CD4-positive, alpha-beta T cell treated with Interleukin-10 for 1 hour (primary cell): Measurements from ENCODE around the gene STK32C.

Experiments used
- DNase-seq: peaks from one replicate; pipeline ENCODE4 v3.0.0-alpha.2; 2020

The STK32C gene

DNA sequence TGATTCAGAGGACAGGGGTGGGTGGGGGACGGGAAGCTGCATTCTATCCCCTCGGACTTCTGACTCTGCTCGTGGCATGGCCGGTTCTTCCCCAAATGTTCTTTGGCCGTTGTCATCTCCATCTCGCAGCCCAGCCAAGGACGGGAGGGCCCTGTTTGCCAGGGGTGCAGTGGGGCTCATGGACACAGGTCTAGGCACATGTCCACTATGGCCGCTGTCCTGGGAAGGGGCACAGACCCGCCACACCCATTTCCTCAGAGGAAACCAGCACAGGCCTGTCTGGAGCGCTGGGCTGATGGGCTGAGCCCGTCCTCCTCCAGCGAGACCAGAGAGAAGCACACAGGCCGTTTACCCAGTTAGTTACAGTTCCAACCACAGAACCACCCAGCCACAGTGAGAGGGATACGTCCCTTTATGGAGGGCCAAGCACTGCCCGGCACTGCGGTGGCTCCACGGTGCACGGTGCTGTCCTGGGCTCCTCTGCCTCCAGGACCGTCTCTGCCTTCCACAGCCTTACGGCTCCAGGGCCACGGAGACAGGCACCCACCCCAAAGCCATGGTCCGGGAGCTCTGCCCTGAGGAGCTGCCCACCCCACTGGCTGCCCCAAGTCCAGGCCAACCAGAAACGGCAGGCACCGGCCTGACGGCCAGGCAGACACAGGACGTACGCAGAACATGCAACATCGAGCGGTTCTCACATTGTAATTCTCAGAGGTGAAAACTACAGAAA lies 100.8 kb downstream of the STK32C start:
- DNase-seq: no peak

DNA sequence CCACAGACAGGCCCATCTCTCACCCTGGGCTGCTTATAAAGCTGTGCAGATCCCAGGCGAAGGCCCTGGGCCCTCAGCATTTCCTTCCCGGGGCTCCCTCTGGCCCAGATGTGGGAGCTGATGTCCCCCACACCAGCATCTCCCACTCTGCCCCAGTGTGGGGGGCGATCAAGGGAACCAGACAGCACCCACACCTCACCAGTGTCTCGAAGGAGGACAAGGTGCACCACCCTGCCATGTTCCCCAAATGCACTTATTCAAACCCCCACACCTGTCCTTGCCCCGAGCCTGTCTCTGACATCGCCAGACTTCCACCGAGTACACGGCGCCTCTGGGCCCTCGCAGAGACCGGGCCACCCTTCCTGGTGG lies 101.4 kb downstream of the STK32C start:
- DNase-seq: no peak

DNA sequence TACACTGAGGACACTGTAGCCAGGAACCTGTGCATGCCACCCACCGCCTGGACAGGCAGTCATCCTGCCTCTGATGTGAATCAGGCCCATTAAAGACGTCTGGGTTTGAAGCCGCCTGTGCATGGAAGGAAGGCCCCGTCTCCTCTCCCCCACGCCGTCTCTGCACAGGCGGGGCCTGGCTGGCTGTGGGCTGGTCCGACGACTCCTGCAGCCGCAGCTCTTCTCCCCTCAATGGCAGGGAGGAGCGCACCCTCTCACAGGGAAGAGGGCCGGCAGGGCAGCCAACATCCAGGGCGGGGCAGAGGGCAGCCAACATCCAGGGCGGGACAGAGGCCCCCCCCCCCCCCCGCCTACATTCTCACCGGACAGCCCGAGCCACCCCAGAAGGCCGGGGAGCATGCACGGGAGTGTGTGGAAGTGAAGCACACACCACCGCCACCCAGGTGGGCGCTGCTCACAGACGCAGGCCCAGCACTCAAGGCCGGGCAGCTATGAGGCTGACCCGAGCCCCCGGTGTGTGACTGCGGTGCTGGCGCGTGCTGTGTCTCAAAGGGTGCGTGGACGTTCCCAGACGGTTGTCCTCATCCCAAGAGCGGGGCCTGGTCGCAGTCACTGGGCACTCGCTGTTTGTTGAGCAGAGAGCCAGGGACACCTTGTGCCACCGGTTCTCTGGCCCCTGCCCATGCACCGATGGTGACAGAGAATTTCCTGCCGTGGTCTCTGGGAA lies 101.9 kb downstream of the STK32C start:
- DNase-seq: no peak

DNA sequence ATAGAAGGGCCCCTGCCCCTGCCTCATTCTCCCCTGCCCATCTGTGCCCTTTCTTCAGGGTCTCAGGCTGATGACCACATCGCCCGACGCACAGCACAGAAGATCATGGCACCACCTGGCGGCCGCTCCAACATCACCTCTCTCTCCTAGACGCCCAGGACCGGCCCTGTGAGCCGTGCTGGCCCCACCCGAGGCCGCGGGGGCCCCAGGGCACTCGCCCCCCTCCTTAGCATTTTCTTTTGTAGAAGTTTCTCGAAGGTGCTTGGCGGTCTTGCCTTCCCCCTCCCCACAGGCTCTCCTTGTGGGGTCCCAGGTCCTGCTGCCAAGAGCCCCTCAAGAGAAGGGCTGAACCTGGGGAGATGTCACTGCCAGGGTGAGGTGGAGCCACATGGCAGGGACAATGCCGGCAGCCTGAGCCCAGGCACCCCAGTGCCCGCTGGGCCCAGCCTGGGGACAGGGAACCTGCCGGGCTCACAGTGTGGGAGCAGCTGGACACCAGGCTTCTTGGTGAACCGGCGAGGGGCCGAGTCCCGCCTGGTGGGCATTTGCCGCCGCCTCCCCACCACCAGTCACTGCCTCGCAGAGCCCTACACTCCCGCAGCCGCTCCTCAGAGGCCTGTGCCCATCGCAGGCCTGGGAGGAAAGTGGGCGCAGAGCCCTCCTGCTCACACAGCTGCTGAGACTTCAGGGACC lies 102.8 kb downstream of the STK32C start:
- no peak for DNase-seq

DNA sequence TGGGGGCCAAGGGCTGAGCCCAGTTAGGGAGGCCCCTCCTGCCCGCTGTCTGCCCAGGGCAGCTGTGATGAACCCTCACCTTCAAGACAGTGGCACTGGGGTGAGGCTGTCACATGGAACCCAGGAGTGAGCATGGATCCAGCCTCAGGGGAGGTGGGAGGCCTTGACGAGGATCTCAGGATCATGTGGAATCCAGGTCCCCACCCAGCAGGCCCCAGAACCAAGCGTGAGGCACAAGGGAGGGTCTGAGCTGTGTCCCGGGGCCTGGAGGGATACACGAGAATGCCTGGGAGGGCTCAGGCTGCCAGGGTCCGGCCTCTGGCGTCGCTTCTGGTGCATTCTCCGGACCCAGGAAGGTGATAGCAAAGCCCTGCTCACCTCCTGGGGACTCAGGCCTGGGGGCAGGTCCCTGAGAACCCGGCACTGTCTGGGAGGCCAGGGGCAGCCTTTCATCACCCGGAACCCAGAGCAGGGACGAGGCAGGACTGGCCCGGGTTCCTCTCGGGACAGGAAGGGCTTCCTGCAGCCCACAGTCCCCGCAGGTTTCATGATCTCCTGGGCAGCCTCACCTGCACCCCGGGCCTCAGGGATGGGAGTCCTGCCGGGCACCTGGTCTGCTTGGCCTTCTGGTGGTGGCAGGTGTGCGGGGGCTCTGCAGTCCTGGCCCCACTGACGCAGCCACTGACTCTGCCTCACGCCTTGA lies 103.5 kb downstream of the STK32C start:
- no peak for DNase-seq

DNA sequence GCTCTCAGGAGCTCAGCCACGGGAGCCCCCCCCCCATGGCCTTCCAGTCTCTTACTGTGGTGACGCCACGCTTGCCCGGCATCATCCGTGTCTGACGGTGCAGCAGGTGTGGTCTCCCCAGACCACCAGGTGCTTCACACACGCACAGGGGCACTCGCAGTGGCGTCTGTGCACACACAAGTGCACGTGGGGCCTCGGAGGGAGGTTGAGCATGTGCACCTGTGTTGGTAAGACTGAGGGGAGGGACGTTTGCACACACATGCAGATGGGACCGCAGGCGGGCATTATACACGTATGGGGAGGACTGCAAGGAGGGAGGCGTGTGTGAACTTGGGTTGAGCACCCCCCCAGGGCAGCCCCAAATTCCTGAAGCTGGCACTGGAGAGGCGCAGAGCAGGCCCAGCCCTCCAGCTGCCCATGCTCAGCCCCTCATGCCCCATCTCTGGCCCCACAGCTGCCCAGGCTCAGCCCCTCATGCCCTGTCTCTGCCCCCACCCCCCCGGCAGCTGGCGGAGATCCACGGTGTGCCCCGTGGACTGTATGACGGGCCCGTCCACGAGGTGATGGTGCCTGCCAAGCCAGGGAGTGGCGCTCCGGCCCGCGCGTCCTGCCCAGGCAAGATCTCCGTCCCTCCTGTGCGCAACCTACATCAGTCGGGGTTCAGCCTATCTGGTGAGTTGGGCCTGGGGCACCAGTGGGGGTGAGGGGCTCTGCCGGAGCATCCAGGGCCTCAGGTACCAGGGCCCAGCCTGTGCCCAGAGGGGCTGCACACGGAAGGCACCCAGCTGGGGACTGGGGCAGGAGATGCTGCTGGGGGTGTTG lies 104.3 kb downstream of the STK32C start:
- no peak for DNase-seq

DNA sequence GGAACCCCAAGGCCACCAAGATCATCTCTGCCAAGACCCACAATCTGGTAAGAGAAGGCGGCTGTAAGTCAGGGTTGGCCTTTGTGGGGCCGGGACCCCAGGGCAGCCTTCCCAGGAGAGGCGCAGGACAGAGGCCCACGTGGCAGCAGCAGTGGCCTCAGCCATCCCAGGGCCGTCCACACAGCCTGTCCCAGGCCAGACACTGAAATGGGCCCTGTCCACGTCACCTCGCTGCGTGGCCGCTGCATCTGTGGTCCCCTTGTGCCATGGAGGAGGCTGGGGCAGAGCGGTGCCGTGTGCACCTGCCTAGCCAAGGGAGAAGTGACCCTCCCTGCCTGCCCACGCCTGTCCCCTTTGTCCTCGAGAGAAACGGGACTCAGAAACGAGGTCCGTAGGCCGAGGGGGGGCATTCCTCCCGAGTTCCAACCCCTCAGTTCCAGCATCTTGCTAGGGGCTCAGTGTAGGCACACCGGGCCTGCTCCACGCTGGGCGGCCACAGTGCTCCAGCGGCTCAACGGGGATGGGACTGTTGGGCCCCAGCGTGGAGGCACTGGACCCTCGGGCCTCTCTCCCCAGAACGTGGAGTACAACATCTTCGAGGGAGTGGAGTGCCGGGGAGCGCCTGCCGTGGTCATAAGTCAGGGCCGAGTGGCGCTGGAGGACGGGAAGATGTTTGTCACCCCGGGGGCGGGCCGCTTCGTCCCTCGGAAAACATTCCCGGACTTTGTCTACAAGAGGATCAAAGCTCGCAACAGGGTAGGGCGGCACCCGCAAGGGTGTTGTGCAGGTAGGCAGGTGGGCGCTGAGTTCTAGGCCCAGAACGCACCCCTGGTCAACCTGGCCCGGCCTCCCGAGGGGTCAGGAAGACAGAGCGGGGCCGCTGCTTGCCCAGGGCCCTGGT lies 105.4 kb downstream of the STK32C start:
- no peak for DNase-seq

DNA sequence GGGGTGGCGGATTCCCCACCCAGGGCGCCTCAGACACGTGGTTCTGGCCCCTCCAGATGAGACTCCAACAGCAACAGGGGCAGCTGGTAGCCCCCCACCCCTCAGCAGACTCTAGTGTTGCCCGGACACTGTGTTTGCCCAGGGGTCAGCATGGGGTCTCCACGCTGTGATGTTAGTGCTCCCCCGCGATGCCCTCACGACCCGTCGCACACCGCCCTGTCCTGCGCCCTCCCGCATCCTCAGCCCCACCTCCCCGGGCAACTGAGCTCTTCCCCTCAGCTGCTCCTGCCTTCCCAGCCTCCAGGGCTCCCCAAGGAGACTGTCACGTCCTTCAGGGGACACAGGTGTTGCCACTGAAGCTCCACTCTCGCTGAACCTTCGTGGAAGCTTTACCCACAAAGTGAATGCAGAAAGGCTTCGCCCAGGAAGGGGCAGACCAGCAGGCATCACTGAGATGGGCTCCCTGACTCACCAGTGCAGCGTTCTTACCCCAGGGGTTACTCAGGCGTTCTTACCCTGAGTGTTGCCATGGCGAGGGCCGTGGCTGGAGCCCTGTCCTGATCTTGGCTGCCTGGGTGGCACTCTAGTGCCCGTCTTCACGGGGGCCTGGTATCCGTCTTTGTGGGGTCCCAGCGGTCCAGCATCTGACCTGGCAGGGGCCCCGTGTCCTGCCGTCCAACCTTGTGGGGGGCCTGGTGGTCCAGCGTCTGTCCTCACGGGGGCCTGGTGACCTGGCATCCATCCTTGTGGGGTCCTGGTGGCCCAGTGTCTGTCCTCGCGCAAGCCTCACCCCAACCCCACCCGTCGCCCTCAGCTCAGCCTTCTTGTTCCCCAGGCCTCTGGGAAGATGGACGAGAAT lies 106.4 kb downstream of the STK32C start:
- no peak for DNase-seq

DNA sequence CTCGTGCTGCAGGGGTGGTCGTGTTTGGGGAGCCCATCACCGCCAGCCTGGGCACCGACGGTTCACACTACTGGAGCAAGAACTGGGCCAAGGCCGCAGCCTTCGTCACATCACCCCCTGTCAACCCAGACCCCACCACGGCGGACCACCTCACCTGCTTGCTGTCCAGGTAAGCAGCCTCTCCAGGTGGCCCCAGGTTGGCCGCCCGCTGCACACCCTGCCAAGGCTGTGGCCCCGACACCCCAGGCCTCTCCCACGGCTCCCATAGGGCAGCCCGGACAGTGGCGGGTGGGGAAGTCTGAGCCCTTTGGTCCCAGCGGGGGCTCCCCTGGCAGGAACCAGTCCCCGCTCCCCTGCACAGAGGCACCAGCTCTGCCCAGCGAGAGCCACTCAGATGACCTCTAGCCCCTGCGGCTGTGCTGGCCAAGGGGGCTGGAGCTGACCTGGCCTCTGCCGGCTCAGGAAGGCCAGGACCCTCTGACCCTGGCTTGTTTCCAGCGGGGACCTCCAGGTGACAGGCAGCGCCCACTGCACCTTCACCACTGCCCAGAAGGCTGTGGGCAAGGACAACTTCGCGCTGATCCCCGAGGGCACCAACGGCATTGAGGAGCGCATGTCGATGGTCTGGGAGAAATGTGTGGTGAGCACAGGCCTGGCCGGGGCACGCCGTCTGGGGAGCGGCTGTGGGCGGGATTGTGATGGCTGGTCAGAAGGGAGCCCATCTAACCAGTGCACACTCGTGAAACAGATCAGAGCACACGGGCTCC lies 107.2 kb downstream of the STK32C start:
- no peak for DNase-seq

DNA sequence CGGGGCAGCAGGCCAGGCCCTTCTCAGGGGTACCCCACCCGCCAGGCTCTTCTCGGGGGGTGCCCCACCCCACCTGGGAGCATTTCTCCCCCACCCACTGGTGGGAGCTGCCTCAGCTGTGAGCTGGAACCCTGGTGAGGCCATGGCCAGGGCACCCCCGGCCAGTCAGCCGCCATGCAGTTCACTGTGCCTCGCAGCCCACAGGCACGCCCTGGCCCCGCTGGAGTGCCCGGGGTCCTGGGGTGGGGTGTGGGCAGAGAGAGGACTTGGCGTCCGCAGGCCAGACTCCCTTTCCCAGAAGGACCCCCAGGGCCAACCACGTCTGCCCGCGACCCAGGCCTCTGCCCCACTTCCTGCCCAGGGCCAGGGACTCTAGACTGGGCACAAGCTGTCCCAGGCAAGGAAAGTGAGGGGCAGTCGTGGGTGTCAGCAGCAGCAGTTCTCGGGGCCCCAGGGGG lies 107.9 kb downstream of the STK32C start:
- no peak for DNase-seq

DNA sequence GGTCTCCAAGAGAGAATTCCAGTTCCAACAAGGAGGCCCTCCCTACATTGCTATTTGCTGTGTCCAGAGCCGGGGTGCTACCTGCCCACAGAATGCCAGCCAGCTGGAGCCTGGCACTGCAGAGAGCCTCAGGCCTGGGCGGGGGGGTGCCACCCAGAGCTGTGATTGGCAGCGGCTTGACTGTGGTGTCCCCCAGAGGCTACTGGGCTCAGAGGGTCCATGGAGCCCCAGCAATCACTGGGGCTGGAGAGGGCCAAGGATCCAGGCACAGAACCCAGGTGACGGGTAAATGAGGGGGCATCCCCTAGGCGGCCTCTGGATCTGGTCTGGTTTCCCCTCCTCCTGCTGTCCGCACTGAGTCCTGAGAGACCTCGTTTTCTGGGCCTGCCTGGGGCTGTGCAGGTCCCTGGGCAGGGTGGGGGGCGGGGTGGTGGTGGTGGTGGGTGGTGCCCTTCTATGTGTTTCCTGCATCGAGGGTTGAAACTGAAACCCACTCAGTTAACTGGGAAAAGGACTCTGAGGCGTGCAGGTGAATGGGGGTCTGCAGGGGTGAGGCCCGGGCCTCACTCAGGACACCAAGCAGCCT lies 108.4 kb downstream of the STK32C start:
- no peak for DNase-seq

DNA sequence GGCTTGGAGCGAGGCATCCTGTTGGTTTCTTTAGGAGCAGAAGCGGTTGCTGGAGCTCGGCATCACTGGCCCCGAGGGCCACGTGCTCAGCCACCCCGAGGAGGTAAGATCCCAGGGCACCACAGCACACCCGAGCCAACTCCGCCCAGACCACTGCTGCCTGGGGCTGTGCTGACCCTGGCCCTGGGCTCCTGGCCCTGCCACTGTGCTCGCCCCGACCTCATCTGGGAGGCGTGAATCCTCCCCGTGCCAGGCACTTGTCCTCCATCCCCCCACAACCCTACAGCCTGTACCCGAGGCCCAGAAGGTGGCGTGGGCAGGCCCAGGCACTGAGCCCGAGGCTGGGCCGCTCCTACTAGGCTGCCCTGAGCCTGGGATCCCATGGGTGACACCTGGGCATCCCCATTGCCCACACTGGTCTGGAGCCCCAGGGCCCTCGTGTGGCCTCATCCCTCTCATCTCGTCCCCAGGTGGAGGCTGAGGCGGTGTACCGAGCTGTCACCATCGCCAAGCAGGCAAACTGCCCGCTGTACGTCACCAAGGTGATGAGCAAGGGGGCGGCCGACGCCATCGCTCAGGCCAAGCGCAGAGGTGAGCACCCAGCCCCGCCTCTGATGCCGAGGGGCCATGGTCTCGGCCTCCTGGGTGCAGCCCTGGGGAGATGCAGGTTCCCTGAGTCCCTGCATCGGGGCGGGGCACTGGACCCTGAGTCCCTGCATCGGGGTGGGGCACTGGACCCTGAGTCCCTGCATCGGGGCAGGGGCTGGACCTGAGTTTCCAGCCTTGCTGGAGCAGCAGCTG lies 109.2 kb downstream of the STK32C start:
- DNase-seq: no peak

DNA sequence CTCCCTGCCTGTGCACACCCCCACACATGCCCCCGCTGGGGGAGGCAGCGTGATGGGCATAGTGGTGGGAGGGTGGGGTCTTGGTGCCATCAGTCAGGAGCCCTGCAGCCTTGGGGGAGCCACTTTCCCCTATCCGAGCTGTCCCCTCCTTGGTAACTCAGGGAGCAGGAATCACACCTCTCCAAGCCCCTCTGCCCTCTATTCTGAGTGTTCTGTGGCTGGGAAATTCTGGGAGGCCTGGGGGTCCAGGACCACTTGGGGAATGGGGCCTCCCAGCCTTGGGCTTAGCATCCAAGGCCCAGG lies 109.7 kb downstream of the STK32C start:
- no peak for DNase-seq

DNA sequence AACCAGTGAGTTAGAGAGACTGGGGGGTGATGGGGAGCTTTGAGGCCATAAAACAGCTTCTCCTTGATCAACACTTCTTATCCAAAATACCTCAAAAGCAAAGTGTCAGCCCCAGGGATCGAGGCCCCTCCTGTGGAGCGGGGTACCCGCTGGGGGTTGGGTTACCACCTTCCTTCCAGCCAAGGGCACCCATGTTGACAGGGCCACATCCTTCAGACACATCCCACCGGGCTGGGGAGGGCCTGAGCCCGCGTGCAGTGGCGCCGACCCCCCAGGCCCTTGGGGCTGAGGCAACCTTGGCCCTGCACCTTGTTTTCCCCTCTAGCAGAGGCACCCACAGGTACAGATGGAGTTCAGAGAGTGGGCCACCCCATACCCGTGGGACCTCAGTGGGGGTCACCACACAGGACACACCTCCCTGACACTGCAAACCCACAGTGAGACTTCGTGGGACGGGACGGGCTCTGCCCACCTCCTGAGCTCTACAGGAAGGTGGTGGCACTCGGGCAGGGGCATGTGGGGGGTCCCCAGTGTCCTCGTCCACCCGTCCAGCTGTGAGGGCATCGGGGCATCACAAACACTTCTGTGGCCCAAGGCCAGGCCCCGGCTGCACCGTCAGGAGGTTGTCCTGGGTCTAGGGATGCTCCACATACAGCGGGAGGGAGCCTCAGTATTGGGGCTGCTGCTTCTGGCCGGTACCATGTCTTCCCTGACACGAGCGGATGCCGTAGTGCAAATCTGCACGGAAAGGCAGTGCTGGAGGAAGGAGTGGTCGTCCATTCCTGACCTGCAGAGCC lies 110.3 kb downstream of the STK32C start:
- DNase-seq: no peak

DNA sequence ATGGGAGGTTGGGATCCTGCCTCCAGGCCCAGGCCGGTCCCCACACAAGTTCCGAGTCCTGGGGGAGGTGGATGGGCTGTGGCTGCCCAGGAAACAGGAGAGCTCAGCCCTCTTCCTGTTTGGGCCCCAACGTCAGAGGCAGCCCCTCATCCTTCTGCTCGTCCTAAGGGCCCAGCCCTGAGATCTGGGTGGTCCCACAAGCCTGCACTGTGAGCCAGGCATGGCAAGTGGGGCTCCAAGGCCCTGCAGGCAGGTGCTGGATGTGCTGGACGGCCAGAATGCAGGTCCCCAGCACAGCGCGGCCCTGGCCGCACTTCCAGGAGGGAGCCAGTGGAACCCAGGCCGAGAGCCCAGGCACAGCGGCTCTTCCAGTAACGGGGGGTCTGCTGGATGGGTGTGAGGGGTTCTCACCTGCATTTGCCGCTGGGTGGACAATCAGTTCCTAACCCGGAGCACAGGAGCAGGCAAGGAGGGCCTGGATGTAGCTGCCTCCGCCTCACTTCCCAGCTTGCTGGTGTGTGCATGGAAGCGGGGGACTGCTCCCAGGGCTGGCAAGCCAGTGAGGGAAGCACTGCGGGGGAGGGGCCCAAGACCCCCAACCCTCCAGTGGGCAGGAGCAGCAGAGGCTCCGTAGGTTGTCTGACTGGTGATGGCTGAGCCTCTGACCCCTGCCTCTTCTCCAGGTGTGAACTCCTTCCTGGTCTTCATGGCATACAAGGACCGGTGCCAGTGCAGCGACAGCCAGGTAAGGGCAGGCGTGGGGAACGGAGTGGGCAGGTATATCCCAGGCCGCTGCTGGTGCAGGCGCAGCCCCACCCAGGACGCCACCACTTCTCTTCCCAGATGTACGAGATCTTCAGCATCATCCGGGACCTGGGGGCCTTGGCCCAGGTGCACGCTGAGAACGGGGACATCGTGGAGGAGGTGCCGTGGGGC lies 111.3 kb downstream of the STK32C start:
- DNase-seq: no peak

DNA sequence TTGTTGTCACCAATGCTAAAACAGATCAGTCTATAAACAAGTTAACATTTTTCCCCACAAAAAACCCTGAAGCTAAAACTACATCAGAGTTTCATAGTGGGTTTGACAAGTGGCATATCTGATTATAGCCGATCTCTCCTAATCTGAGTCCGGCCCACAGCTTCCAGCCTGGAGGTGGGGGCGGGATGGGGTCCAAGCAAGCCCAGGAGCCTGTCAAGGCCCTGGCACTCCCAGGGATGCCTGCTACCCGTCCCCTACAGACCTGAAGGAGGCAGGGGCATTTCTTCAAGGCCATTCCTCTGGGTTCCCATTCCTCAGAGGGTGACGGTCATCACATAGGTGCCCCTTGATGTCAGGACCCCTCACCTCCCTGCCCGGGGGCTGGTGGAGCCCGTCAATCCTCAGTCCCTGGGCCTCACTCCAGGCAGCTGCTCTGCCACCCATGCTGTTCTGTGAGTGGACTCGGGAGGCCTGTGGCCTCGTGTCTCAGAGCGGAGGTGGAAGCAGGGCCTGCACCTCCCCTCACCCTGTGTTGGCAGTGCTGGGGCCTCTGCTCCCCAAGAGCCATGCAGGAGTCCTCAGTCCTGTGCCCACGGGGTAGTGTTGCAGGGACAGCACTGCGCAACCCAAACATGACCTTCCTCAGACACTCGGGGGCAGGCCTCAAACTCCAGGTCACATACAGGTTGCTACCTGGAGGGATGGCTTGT lies 112.2 kb downstream of the STK32C start:
- no peak for DNase-seq
